K562 (cell line): Measurements from ENCODE around the gene HMG20B. TPM values are rescaled to one million over a fixed set of nuclear protein-coding genes. Genes with fewer than 3 reads are reported as not detected.

Experiments used
- ARID1B ChIP-seq: fragments of 450-650 bp; IDR thresholded peaks from 2 replicates; pipeline ENCODE4 v1.6.1; 2016; ENCODE audit warnings: antibody characterized with exemption, mild to moderate bottlenecking, inconsistent platforms
- ARID2 ChIP-seq: fragments of 450-650 bp; IDR thresholded peaks from 2 replicates; pipeline ENCODE4 v1.6.1; 2017; ENCODE audit warnings: antibody characterized with exemption, mild to moderate bottlenecking
- ARID3B ChIP-seq: fragments of 250-450 bp; sonication (Bioruptor Pico); IDR thresholded peaks from 2 replicates; pipeline ENCODE4 v1.4.0; 2020; ENCODE audit warnings: borderline replicate concordance
- EWSR1 ChIP-seq: fragments of 450-650 bp; IDR thresholded peaks from 2 replicates; pipeline ENCODE4 v1.6.1; 2018; ENCODE audit warnings: borderline replicate concordance, mild to moderate bottlenecking, low read depth, moderate library complexity; ENCODE audit not compliant: partially characterized antibody
- GATAD2B ChIP-seq: fragments of 450-650 bp; IDR thresholded peaks from 2 replicates; pipeline ENCODE4 v1.6.1; 2017; ENCODE audit warnings: mild to moderate bottlenecking, borderline replicate concordance
- HMGN3 ChIP-seq: IDR thresholded peaks from 2 replicates; pipeline ENCODE4 v1.6.1; 2011; ENCODE audit warnings: borderline replicate concordance, low read depth, mild to moderate bottlenecking, mixed read lengths, low read length; ENCODE audit not compliant: insufficient read length; ENCODE audit errors: extremely low read depth
- KLF1 ChIP-seq: fragments of 450-650 bp; IDR thresholded peaks from 2 replicates; pipeline ENCODE4 v1.6.1; 2016; ENCODE audit warnings: missing genetic modification characterization, missing compliant biosample characterization
- MTA1 ChIP-seq: fragments of 450-650 bp; IDR thresholded peaks from 2 replicates; pipeline ENCODE4 v1.6.1; 2017; ENCODE audit warnings: borderline replicate concordance
- NCOA4 ChIP-seq: fragments of 450-650 bp; IDR thresholded peaks from 2 replicates; pipeline ENCODE4 v1.6.1; 2018; ENCODE audit warnings: mild to moderate bottlenecking; ENCODE audit not compliant: partially characterized antibody
- NR2C1 ChIP-seq, 2 experiments: fragments of 450-650 bp; IDR thresholded peaks; 2 replicates each; pipeline ENCODE4 v1.6.1; 2017; ENCODE audit warnings: mild to moderate bottlenecking in 2 of 2, antibody characterized with exemption in 1 of 2, inconsistent platforms in 1 of 2, missing compliant biosample characterization in 1 of 2, missing genetic modification characterization in 1 of 2
- SETDB1 ChIP-seq: IDR thresholded peaks from one replicate; pipeline ENCODE4 v1.6.1; 2012; ENCODE audit warnings: low read length, control low read depth, inconsistent platforms
- TFAP4 ChIP-seq: sonication (generic); formaldehyde crosslinking; IDR thresholded peaks from 2 replicates; pipeline ENCODE4 v1.8.0; 2022; ENCODE audit warnings: missing genetic modification reagents, mild to moderate bottlenecking, moderate library complexity, borderline replicate concordance
- XRCC4 ChIP-seq: IDR thresholded peaks from one replicate; pipeline ENCODE4 v1.6.1; 2011; ENCODE audit not compliant: insufficient read depth, insufficient read length; ENCODE audit errors: extremely low read depth
- ZBED1 ChIP-seq: IDR thresholded peaks from 2 replicates; pipeline ENCODE4 v1.6.1; 2014
- ZFP36 ChIP-seq: fragments of 150-350 bp; IDR thresholded peaks from 2 replicates; pipeline ENCODE4 v1.6.1; 2018; ENCODE audit warnings: low read length, low read depth; ENCODE audit not compliant: partially characterized antibody
- ZNF134 ChIP-seq: fragments of 250-450 bp; sonication (Bioruptor Pico); conservative IDR thresholded peaks from 2 replicates; pipeline ENCODE4 v1.4.0; 2020
- ZNF224 ChIP-seq: sonication (generic); formaldehyde crosslinking; IDR thresholded peaks from 2 replicates; pipeline ENCODE4 v1.8.0; 2022; ENCODE audit warnings: mild to moderate bottlenecking, missing genetic modification reagents
- ZNF24 ChIP-seq: fragments of 450-650 bp; IDR thresholded peaks from 2 replicates; pipeline ENCODE4 v1.6.1; 2016
- ZNF263 ChIP-seq: sonication (generic); formaldehyde crosslinking; IDR thresholded peaks from 2 replicates; pipeline ENCODE4 v1.8.0; 2022; ENCODE audit warnings: mild to moderate bottlenecking, missing genetic modification reagents, borderline replicate concordance
- ZNF436 ChIP-seq: fragments of 250-450, 450-650 bp; sonication (Bioruptor Pico); formaldehyde crosslinking; IDR thresholded peaks from 2 replicates; pipeline ENCODE4 v1.7.0; 2020; ENCODE audit warnings: mild to moderate bottlenecking
- ZNF561 ChIP-seq: fragments of 450-650 bp; formaldehyde crosslinking; conservative IDR thresholded peaks from 2 replicates; pipeline ENCODE4 v1.4.0; 2020; ENCODE audit warnings: mild to moderate bottlenecking, moderate library complexity
- ZNF609 ChIP-seq: sonication (generic); formaldehyde crosslinking; IDR thresholded peaks from 2 replicates; pipeline ENCODE4 v1.8.1; 2023; ENCODE audit warnings: missing genetic modification reagents, mild to moderate bottlenecking, borderline replicate concordance
- polyA plus RNA-seq, 8 experiments: library from polyadenylated mRNA; depleted of rRNA in 4 of 8; stranded (reverse) in 5 of 8; unstranded in 3 of 8; fragments of >200 nt; fragmentation: Nextera tagmentation in 2 of 8; fragmentation: Illumina TruSeq in 1 of 8; extraction: Ambion mirVana in 2 of 8; extraction: Trizol in 1 of 8; gene quantifications; 2 replicates each; pipeline versions ENCODE4 v1.2.1 to v1.2.3, GENCODE V29; 2011 to 2014; ENCODE audit warnings: inconsistent platforms in 1 of 8, missing spikeins in 1 of 8
- total RNA-seq, 7 experiments: library from RNA; depleted of rRNA in 6 of 7; stranded (reverse); fragments of >200 nt in 6 of 7; fragmentation: Illumina TruSeq in 2 of 7; extraction: Trizol in 2 of 7; gene quantifications; 2 replicates each; pipeline versions ENCODE4 v1.2.1 to v1.2.3, GENCODE V29; 2011 to 2021; ENCODE audit warnings: low replicate concordance in 1 of 7

Gene HMG20B
- total and polyA plus RNA-seq, 9 of the 15 experiments (the other 6 are each of a cell fraction or from before 2014, with no cell fraction given) = 0.35 to 172 (median 38.6) TPM

- TF ChIP-seq ZNF609 (CRISPR knock-in tag) = no peak
- TF ChIP-seq XRCC4 = no peak
- TF ChIP-seq TFAP4 (CRISPR knock-in tag) = peak; percentile 78
- no peak for TF ChIP-seq NR2C1 (IDR thresholded peaks at IDR 0.05)
- TF ChIP-seq NR2C1 (tag; IDR thresholded peaks at IDR 0.05) = no peak
- TF ChIP-seq ARID3B (CRISPR knock-in tag) = no peak
- no peak for TF ChIP-seq ZNF134 (CRISPR knock-in tag)
- no peak for TF ChIP-seq ZNF561 (CRISPR knock-in tag)
- TF ChIP-seq ZNF224 (CRISPR knock-in tag) = no peak
- TF ChIP-seq HMGN3 = no peak
- TF ChIP-seq GATAD2B = no peak
- TF ChIP-seq ARID1B = no peak
- no peak for TF ChIP-seq EWSR1
- no peak for TF ChIP-seq ZNF24
- no peak for TF ChIP-seq ZBED1
- TF ChIP-seq SETDB1 = no peak
- peak; percentile 50; the same call in 1 of the 2 replicates for TF ChIP-seq MTA1
- TF ChIP-seq ZFP36 = peak; percentile 98
- peak; percentile 78 for TF ChIP-seq ZNF263 (CRISPR knock-in tag)
- no peak for TF ChIP-seq ARID2
- TF ChIP-seq ZNF436 (CRISPR knock-in tag) = peak; percentile 85
- TF ChIP-seq KLF1 (tag) = no peak
- no peak for TF ChIP-seq NCOA4
Measured at GRCh38 chr19:3544742-3545668, 27.7 kb upstream of the HMG20B start (continued).
